HCT116 (cell line): ENCODE results near the gene S100P. TPM values are rescaled to one million over a fixed set of nuclear protein-coding genes. Genes with fewer than 3 reads are reported as not detected.

ENCODE experiments used
- ATAC-seq: fragments of 200-7000 bp; cut with Tn5 transposase; 2 replicates; pipeline ENCODE4 v1.9.1; 2020; ENCODE audit warnings: mild to moderate bottlenecking, moderate library complexity
- BruUV-seq: library from RNA; stranded (reverse); fragments of 400-500 nt; replicated peaks from 2 replicates; lab custom pipeline; 2021; lab: Mats Ljungman, UMichigan
- CTCF ChIA-PET: fragments of 300-600 bp; sonication (Branson Sonifier 250); formaldehyde crosslinking; loops from one replicate; lab custom pipeline; 2021; ENCODE audit warnings: antibody characterized with exemption; lab: Charles Lee
- POLR2A ChIA-PET: fragments of 300-600, 350-600 bp; sonication (Branson Sonifier 250); formaldehyde crosslinking; loops from one replicate; lab custom pipeline; 2021; ENCODE audit warnings: antibody characterized with exemption; lab: Charles Lee
- RAD21 ChIA-PET, 2 experiments: fragments of 300-600 bp; sonication (Branson Sonifier 250); formaldehyde crosslinking; loops; one replicate each; lab custom pipeline; 2023; ENCODE audit warnings: low total read pairs in 2 of 2; ENCODE audit not compliant: uncharacterized antibody in 2 of 2, unreplicated experiment in 2 of 2, low non-redundant PET in 1 of 2; lab: Charles Lee
- DNase-seq: peaks from one replicate; pipeline ENCODE4 v3.0.0-alpha.2; 2010; ENCODE audit warnings: low read depth, low spot score
- H2AFZ ChIP-seq: fragments of 200-600 bp; shearing (Covaris generic), sonication (generic); 2 replicates; pipeline ENCODE4 v1.6.1; 2017; ENCODE audit warnings: low read depth, mixed run types, mixed read lengths, antibody characterized with exemption, low read length; ENCODE audit not compliant: poor library complexity, severe bottlenecking
- H3K27ac ChIP-seq: 2 replicates; pipeline ENCODE4 v1.5.1; 2012; ENCODE audit warnings: low read depth, low read length
- H3K27me3 ChIP-seq: fragments of 200-600 bp; sonication (generic); 2 replicates; pipeline ENCODE4 v1.6.1; 2016; ENCODE audit warnings: mixed run types, low read length, mixed read lengths; ENCODE audit not compliant: insufficient read depth
- H3K36me3 ChIP-seq, 2 experiments: fragments of 200-500 bp in 1 of 2; fragments of 200-600 bp in 1 of 2; sonication (Bioruptor generic) in 1 of 2; sonication (generic) in 1 of 2; 2 replicates each; pipeline versions ENCODE4 v1.5.1 to v1.6.1; 2014 to 2016; ENCODE audit warnings: low read length in 2 of 2, inconsistent platforms in 1 of 2, mixed read lengths in 1 of 2, mixed run types in 1 of 2; ENCODE audit not compliant: insufficient read depth in 2 of 2, control insufficient read depth in 1 of 2
- H3K4me1 ChIP-seq, 2 experiments: fragments of 200-600 bp in 1 of 2; sonication (generic) in 1 of 2; 2 replicates each; pipeline versions ENCODE4 v1.5.1 to v1.6.1; 2012 to 2017; ENCODE audit warnings: low read length in 2 of 2, inconsistent platforms in 1 of 2, mild to moderate bottlenecking in 1 of 2, mixed read lengths in 1 of 2, mixed run types in 1 of 2, moderate library complexity in 1 of 2; ENCODE audit not compliant: insufficient read depth in 2 of 2, control insufficient read depth in 1 of 2
- H3K4me2 ChIP-seq: fragments of 200-600 bp; sonication (generic); 2 replicates; pipeline ENCODE4 v1.6.1; 2017; ENCODE audit warnings: mixed run types, low read length, mixed read lengths
- H3K4me3 ChIP-seq, 2 experiments: fragments of 200-600 bp in 1 of 2; sonication (generic) in 1 of 2; replicated peaks in 1 of 2; 2 replicates each; pipeline ENCODE4 v1.5.1; 2011 to 2016; ENCODE audit warnings: low read length in 2 of 2, control low read depth in 1 of 2, low read depth in 1 of 2, mild to moderate bottlenecking in 1 of 2, mixed read lengths in 1 of 2, mixed run types in 1 of 2
- H3K79me2 ChIP-seq: fragments of 200-600 bp; sonication (generic); 2 replicates; pipeline ENCODE4 v1.6.1; 2017; ENCODE audit warnings: mild to moderate bottlenecking, mixed run types, low read length, moderate library complexity, mixed read lengths; ENCODE audit not compliant: insufficient read depth
- H3K9ac ChIP-seq: fragments of 200-600 bp; sonication (generic); 2 replicates; pipeline ENCODE4 v1.6.1; 2016; ENCODE audit warnings: low read length, mixed read lengths
- H3K9me2 ChIP-seq: fragments of 200-600 bp; sonication (generic), shearing (Covaris generic); 2 replicates; pipeline ENCODE4 v1.6.1; 2017; ENCODE audit warnings: mixed run types, mild to moderate bottlenecking, moderate library complexity; ENCODE audit not compliant: insufficient read depth
- H3K9me3 ChIP-seq, 2 experiments: fragments of 200-500 bp in 1 of 2; fragments of 200-600 bp in 1 of 2; sonication (Bioruptor generic) in 1 of 2; sonication (generic) in 1 of 2; 2 replicates each; pipeline ENCODE4 v1.6.1; 2014 to 2017; ENCODE audit warnings: low read length in 2 of 2, mixed read lengths in 2 of 2, inconsistent platforms in 1 of 2, low read depth in 1 of 2, mild to moderate bottlenecking in 1 of 2, mixed run types in 1 of 2, moderate library complexity in 1 of 2; ENCODE audit not compliant: control insufficient read depth in 1 of 2, insufficient read depth in 1 of 2
- H4K20me1 ChIP-seq: fragments of 200-600 bp; sonication (generic), shearing (Covaris generic); 2 replicates; pipeline ENCODE4 v1.6.1; 2017; ENCODE audit warnings: mixed run types, mild to moderate bottlenecking, moderate library complexity; ENCODE audit not compliant: insufficient read depth
- EGR1 ChIP-seq: IDR thresholded peaks from 2 replicates; pipeline ENCODE4 v1.6.1; 2012; ENCODE audit warnings: low read depth
- ELF1 ChIP-seq: IDR thresholded peaks from 2 replicates; pipeline ENCODE4 v1.6.1; 2012; ENCODE audit warnings: low read depth, borderline replicate concordance
- FOSL1 ChIP-seq: IDR thresholded peaks from 2 replicates; pipeline ENCODE4 v1.6.1; 2012; ENCODE audit warnings: low read depth
- JUND ChIP-seq: IDR thresholded peaks from 2 replicates; pipeline ENCODE4 v1.6.1; 2012
- POLR2AphosphoS5 ChIP-seq: IDR thresholded peaks from 2 replicates; pipeline ENCODE4 v1.6.1; 2011; ENCODE audit warnings: mild to moderate bottlenecking, low read depth, low read length, moderate library complexity
- REST ChIP-seq: IDR thresholded peaks from 2 replicates; pipeline ENCODE4 v1.6.1; 2012; ENCODE audit warnings: low read depth
- SIN3A ChIP-seq: IDR thresholded peaks from 2 replicates; pipeline ENCODE4 v1.6.1; 2012; ENCODE audit warnings: low read depth
- SP1 ChIP-seq: IDR thresholded peaks from 2 replicates; pipeline ENCODE4 v1.6.1; 2012; ENCODE audit warnings: low read depth
- ZFX ChIP-seq: fragments of 450-650 bp; IDR thresholded peaks from 2 replicates; pipeline ENCODE4 v1.6.1; 2017
- intact Hi-C: fragments of 100-400 bp; cut with micrococcal nuclease; formaldehyde crosslinking; loops from 2 replicates; pipeline ENCODE4 v1.10.0; 2022
- total RNA-seq: library from RNA; stranded (reverse); gene quantifications from one replicate; pipeline ENCODE4 v1.2.1, GENCODE V29; 2021; ENCODE audit not compliant: unreplicated experiment
- TF ChIP-seq, protein P1 (sequence below): IDR thresholded peaks from 2 replicates; pipeline ENCODE4 v1.6.1; 2012
- TF ChIP-seq, protein P2 (sequence below): IDR thresholded peaks from 2 replicates; pipeline ENCODE4 v1.6.1; 2012
- TF ChIP-seq, protein P3 (sequence below), 3 experiments: fragments of 200-600 bp in 1 of 3; sonication (generic) in 1 of 3; IDR thresholded peaks in 2 of 3; conservative IDR thresholded peaks in 1 of 3; 2 replicates each; pipeline ENCODE4 v1.5.1; 2012 to 2017; ENCODE audit warnings: low read depth in 2 of 3, low read length in 2 of 3, antibody characterized with exemption in 1 of 3, borderline replicate concordance in 1 of 3, control low read depth in 1 of 3, mild to moderate bottlenecking in 1 of 3, mixed read lengths in 1 of 3, mixed run types in 1 of 3, moderate library complexity in 1 of 3; ENCODE audit not compliant: insufficient read depth in 1 of 3

Gene S100P
- total RNA-seq, 1 experiment from 2014 or later, result 4.1 TPM

GRCh38 chr4:6647169-6647568 is 46.5 kb upstream of the S100P start:
- H3K27ac ChIP-seq, result no peak overlapping the region
- H4K20me1 ChIP-seq, result no peaks in the 10 kb centered on the region
- no peaks in the 10 kb centered on the region for H3K27me3 ChIP-seq
- ChIA-PET RAD21 (no interaction called here), CTCF (interaction anchor here (0.5 kb wide), 1 partner anchor 23 kb away, joined by 5 read pairs; no protein-coding TSS in a partner anchor), POLR2A (interaction anchor here (1.3 kb wide), 1 partner anchor 27 kb away, joined by 4 read pairs; a partner anchor contains a TSS)
- H3K36me3 ChIP-seq, result peaks cover 8 to 13% of the 10 kb centered on the region in 2 experiments; a peak in 3 of 4 replicates
- no peak overlapping the region for H2AFZ ChIP-seq
- no peak overlapping the region for H3K4me2 ChIP-seq
- no peaks in the 10 kb centered on the region for H3K9me3 ChIP-seq
- DNase-seq, result no peak
- peaks cover 12% of the 10 kb centered on the region for H3K79me2 ChIP-seq
- no peaks in the 10 kb centered on the region for H3K9me2 ChIP-seq
- no TSS peak for BruUV-seq
- H3K9ac ChIP-seq, result no peak overlapping the region
- no peak for ATAC-seq
- no peak overlapping the region for H3K4me3 ChIP-seq
- peaks cover under 1 to 2% of the 10 kb centered on the region in 2 experiments for H3K4me1 ChIP-seq
- intact Hi-C loops, result no loop called here
- TF ChIP-seq POLR2AphosphoS5 (no peak), ELF1 (no peak), FOSL1 (no peak), SP1 (no peak), SIN3A (no peak), EGR1 (no peak), REST (no peak), ZFX (no peak), JUND (no peak)
- TF ChIP-seq, protein P1, sequence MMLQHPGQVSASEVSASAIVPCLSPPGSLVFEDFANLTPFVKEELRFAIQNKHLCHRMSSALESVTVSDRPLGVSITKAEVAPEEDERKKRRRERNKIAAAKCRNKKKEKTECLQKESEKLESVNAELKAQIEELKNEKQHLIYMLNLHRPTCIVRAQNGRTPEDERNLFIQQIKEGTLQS, result no peak
- TF ChIP-seq, protein P2, sequence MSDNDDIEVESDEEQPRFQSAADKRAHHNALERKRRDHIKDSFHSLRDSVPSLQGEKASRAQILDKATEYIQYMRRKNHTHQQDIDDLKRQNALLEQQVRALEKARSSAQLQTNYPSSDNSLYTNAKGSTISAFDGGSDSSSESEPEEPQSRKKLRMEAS, result no peak
- TF ChIP-seq, protein P3, sequence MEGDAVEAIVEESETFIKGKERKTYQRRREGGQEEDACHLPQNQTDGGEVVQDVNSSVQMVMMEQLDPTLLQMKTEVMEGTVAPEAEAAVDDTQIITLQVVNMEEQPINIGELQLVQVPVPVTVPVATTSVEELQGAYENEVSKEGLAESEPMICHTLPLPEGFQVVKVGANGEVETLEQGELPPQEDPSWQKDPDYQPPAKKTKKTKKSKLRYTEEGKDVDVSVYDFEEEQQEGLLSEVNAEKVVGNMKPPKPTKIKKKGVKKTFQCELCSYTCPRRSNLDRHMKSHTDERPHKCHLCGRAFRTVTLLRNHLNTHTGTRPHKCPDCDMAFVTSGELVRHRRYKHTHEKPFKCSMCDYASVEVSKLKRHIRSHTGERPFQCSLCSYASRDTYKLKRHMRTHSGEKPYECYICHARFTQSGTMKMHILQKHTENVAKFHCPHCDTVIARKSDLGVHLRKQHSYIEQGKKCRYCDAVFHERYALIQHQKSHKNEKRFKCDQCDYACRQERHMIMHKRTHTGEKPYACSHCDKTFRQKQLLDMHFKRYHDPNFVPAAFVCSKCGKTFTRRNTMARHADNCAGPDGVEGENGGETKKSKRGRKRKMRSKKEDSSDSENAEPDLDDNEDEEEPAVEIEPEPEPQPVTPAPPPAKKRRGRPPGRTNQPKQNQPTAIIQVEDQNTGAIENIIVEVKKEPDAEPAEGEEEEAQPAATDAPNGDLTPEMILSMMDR (IDR thresholded peaks at IDR 0.05 in 2 of 3, conservative IDR thresholded peaks at IDR 0.05 in 1 of 3; ENCODE audit: borderline replicate concordance in 1 of 3, insufficient read depth in 1 of 3, low read depth in 2 of 3, low read length in 2 of 3), result no peak
